ENCODE data around the gene ASB18.

Gene ASB18

GRCh38 chr2:236169741-236170589, 94.2 kb downstream of the ASB18 start:
- no peak for TF ChIP-seq CTCF (conservative IDR thresholded peaks at IDR 0.05; ENCODE audit: control insufficient read depth, insufficient read depth, low read depth, low read length)
- DNase-seq (ENCODE audit: low read depth), result no peak
- no peak overlapping the region for H3K4me3 ChIP-seq (ENCODE audit: control insufficient read depth, low read depth, low read length)

- no peak for TF ChIP-seq CTCF (conservative IDR thresholded peaks at IDR 0.05; ENCODE audit: control insufficient read depth, insufficient read depth, low read depth, low read length)
- no peak overlapping the region for H3K4me3 ChIP-seq (ENCODE audit: control insufficient read depth, low read depth, low read length)
- no peak for DNase-seq (ENCODE audit: low read depth)
Measured at GRCh38 chr2:236169151-236169721, 95.0 kb downstream of the ASB18 start.

- peak; percentile 40 for DNase-seq (ENCODE audit: low read depth)
- H3K4me3 ChIP-seq (ENCODE audit: control insufficient read depth, low read depth, low read length), result no peak within 1 kb of the TSS
- no peak for TF ChIP-seq CTCF (conservative IDR thresholded peaks at IDR 0.05; ENCODE audit: control insufficient read depth, insufficient read depth, low read depth, low read length)
Measured at GRCh38 chr2:236168110-236169080, 95.8 kb downstream of the ASB18 start, which contains the start of gene GBX2. GBX2 (minus strand) TSS chr2:236168386; CDS start chr2:236167971, 415 bp downstream.

DNA sequence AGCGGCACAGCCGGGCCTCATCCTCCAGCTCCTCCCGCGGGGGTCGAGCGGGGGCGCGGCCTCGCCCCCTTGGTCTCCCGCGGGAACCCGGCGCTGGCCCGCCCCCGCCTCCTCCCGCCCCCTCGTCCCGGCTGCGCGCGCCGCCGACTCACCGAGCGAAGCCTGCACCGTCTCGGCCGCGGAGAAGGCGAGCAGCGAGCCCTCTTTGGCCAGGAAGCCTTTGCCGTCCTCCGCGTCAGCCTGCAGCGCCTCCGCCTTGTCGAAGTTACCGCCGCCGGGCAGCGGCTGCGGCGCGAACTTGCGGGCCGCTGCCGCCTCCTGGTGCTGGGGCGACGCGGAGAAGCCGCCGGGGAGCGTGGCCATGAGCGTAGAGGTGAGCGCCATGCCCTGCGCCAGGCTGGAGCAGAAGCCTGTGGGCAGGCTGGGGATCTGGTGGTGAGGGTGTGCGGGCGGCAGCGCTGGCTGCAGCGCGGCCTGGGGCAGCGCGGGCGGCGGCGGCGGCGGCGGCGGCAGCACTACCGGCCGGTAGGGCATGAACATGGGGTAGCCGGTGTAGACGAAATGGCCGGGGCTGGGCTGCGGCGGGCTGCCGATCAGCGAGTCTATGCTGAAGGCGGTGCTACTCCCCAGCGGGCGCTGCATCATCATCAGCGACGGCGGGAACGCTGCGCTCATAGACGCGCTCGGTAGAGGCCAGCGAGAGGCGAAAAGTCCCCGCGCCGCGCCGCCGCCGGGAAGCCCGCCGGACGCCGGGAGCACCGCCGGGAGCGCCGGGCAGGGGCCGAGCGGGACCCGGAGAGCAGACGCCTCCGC, 96.7 kb downstream of the ASB18 start:
- no peak for TF ChIP-seq CTCF (conservative IDR thresholded peaks at IDR 0.05; ENCODE audit: control insufficient read depth, insufficient read depth, low read depth, low read length)
- peak; percentile 45 for DNase-seq (ENCODE audit: low read depth)
- H3K4me3 ChIP-seq (ENCODE audit: control insufficient read depth, low read depth, low read length), result no peak overlapping the region

GRCh38 chr2:236166796-236167296, 97.4 kb downstream of the ASB18 start:
- H3K4me3 ChIP-seq (ENCODE audit: control insufficient read depth, low read depth, low read length), result no peak overlapping the region
- no peak for TF ChIP-seq CTCF (conservative IDR thresholded peaks at IDR 0.05; ENCODE audit: control insufficient read depth, insufficient read depth, low read depth, low read length)

More at GRCh38 chr2:236166796-236167296, 97.4 kb downstream of the ASB18 start:
- DNase-seq (ENCODE audit: low read depth), result no peak

Measured in fibroblast of mammary gland (primary cell).